Neutrophil (primary cell): ENCODE data around the gene CCDC66.

Experiments
- H3K27ac ChIP-seq: fragments of 200-600 bp; sonication (generic); 2 replicates; pipeline ENCODE4 v1.5.1; 2016; ENCODE audit warnings: mild to moderate bottlenecking, moderate library complexity
- H3K27me3 ChIP-seq: fragments of 200-600 bp; sonication (generic); 2 replicates; pipeline ENCODE4 v1.6.0; 2016; ENCODE audit warnings: mild to moderate bottlenecking
- H3K36me3 ChIP-seq: fragments of 200-600 bp; sonication (generic); 2 replicates; pipeline ENCODE4 v1.5.1; 2017
- H3K4me1 ChIP-seq, 2 experiments: fragments of 200-600 bp in 1 of 2; sonication (generic) in 1 of 2; 1 replicate in 1 of 2; 2 replicates in 1 of 2; pipeline versions ENCODE4 v1.5.1 to v1.6.1; 2013 to 2016; ENCODE audit warnings: low read depth in 1 of 2, low read length in 1 of 2, mild to moderate bottlenecking in 1 of 2, moderate library complexity in 1 of 2; ENCODE audit not compliant: control insufficient read depth in 1 of 2, insufficient read depth in 1 of 2
- H3K4me3 ChIP-seq, 2 experiments: fragments of 200-600 bp in 1 of 2; sonication (generic) in 1 of 2; 1 replicate in 1 of 2; 2 replicates in 1 of 2; pipeline ENCODE4 v1.5.1; 2013 to 2016; ENCODE audit warnings: low read depth in 1 of 2, low read length in 1 of 2, mild to moderate bottlenecking in 1 of 2, moderate library complexity in 1 of 2
- H3K9me3 ChIP-seq: fragments of 200-600 bp; sonication (generic); 2 replicates; pipeline ENCODE4 v1.5.1; 2016
- CTCF ChIP-seq: fragments of 200-600 bp; sonication (generic); IDR thresholded peaks from 2 replicates; pipeline ENCODE4 v1.5.1; 2016; ENCODE audit warnings: antibody characterized with exemption

CCDC66 gene

GRCh38 chr3:56667973-56668579 is 111.1 kb downstream of the CCDC66 start:
- TF ChIP-seq CTCF = no peak
- H3K27ac ChIP-seq = no peak overlapping the region
- H3K27me3 ChIP-seq = no peaks in the 10 kb centered on the region
- no peak overlapping the region for H3K4me3 ChIP-seq
- H3K9me3 ChIP-seq = no peaks in the 10 kb centered on the region
- peaks cover 0 to 1% of the 10 kb centered on the region in 2 experiments for H3K4me1 ChIP-seq
- H3K36me3 ChIP-seq = peaks cover 77% of the 10 kb centered on the region
